Bronchus fibroblast of lung (primary cell): ENCODE data around the gene LGALSL. TPM values are rescaled to one million over a fixed set of nuclear protein-coding genes. Genes with fewer than 3 reads are reported as not detected.

Experiments
- total RNA-seq: library from RNA; depleted of rRNA; stranded (reverse); fragments of >200 nt; gene quantifications from 2 replicates; pipeline ENCODE4 v1.2.3, GENCODE V29; 2015

Gene LGALSL
- total RNA-seq: 2.0 and 3.6 TPM in 2 replicates

DNA sequence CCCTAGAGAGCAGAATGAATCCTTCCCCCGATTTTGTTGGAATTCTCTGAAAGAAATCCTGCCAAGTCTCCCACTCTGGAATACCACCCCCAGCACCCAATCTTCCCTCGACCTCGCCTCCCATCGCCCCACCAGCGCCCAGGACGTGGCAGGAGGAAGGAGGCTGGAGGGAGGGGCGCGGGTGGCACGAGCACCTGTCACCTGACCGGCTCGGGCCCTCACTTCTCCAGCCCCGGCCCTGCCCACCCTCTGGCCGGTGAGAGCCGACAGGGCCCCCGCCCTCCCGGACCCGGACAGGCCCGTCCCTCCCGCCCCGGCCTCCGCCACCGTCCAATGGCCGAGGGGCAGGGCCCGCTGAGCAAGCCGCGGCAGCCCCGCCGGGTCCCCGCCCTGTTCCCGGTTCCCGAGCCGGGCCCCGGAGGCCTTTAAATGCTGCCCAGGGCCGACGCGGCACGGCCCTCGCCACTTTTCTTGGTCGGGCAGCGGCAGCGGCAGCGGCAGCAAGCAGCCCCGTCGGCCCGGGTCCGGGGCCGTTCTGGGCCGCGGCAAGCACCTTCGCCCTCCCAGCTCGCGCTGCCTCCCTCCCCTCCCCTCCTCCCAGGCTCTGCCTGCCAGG is at the start of gene LGALSL:
LGALSL (plus strand) TSS at position 393 of the 616 bp plus-strand sequence. CDS start 384 bp downstream, outside the sequence.

Other genes with a start within 250 kb of the LGALSL start
- 9.4 and 9.8 TPM in 2 replicates for gene AFTPH, start 70.2 kb downstream of the LGALSL start, total RNA-seq
- gene SERTAD2, start 199.8 kb downstream of the LGALSL start, total RNA-seq: 7.1 and 9.8 TPM in 2 replicates